Neural progenitor cell (in vitro differentiated cells): Measurements from ENCODE around the gene IDUA.

Source experiments
- EZH2 ChIP-seq: fragments of 200-600 bp; sonication (generic); IDR thresholded peaks from 2 replicates; pipeline ENCODE4 v1.6.1; 2017; ENCODE audit warnings: antibody characterized with exemption, mild to moderate bottlenecking, moderate library complexity
- TF ChIP-seq, protein P1 (sequence below): fragments of 200-600 bp; sonication (generic); IDR thresholded peaks from 2 replicates; pipeline ENCODE4 v1.5.1; 2017; ENCODE audit warnings: antibody characterized with exemption, mild to moderate bottlenecking

DNA sequence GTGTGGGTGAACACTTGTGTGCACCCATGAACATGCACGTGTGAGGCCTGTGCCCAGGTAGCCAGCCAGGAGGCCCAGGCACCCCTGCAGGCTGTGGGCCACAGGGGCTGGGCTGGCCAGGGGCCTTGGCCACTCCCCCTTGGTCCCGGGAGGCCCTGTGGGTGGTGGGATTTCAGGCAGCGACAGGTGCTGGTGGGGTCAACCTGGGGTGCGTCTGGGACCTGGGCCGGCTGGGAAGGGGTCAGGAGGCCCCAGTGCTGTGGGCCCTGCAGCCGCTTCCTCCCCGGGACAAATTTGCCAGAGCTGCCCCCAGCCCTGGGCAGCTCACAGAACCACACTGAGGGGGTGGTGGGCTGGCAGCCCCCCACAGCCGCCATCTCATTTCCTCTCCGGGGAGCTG, 32.5 kb downstream of the IDUA start:
- TF ChIP-seq, protein P1, sequence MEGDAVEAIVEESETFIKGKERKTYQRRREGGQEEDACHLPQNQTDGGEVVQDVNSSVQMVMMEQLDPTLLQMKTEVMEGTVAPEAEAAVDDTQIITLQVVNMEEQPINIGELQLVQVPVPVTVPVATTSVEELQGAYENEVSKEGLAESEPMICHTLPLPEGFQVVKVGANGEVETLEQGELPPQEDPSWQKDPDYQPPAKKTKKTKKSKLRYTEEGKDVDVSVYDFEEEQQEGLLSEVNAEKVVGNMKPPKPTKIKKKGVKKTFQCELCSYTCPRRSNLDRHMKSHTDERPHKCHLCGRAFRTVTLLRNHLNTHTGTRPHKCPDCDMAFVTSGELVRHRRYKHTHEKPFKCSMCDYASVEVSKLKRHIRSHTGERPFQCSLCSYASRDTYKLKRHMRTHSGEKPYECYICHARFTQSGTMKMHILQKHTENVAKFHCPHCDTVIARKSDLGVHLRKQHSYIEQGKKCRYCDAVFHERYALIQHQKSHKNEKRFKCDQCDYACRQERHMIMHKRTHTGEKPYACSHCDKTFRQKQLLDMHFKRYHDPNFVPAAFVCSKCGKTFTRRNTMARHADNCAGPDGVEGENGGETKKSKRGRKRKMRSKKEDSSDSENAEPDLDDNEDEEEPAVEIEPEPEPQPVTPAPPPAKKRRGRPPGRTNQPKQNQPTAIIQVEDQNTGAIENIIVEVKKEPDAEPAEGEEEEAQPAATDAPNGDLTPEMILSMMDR, result no peak
- TF ChIP-seq EZH2, result no peak
